ENCODE results near the gene PSMG3. TPM values are rescaled to one million over a fixed set of nuclear protein-coding genes. Genes with fewer than 3 reads are reported as not detected.
"Not testable (repeated sequence)": the region's sequence is repeated elsewhere in the genome, so short reads cannot be mapped to it uniquely, and the experiment has no call there.

PSMG3 gene
- total RNA-seq, 2 experiments from 2014 or later: 33.1 to 33.3 TPM

- Mint-ChIP-seq H3K4me1 (ENCODE audit: low read depth) (peaks cover 32% of the 10 kb centered on the region), H3K27me3 (ENCODE audit: low read depth) (peaks cover 15% of the 10 kb centered on the region), H3K27ac (peak overlapping the region; percentile 80), H3K9me3 (ENCODE audit: insufficient read depth) (no peaks in the 10 kb centered on the region), H3K4me3 (peak overlapping the region; percentile 66), H3K36me3 (ENCODE audit: low read depth) (no peaks in the 10 kb centered on the region)
- no peak for ATAC-seq
- ChIA-PET POLR2A (no interaction called here), CTCF (interaction anchor here (1.0 kb wide), 2 partner anchors 21 to 73 kb away, joined by 3 read pairs; no protein-coding TSS in a partner anchor)
- DNase-seq: no peak
Measured at GRCh38 chr7:1529383-1530116, 40.3 kb downstream of the PSMG3 start.

- Mint-ChIP-seq H3K27ac (no peak overlapping the region), H3K36me3 (ENCODE audit: low read depth) (no peaks in the 10 kb centered on the region), H3K9me3 (ENCODE audit: insufficient read depth) (no peaks in the 10 kb centered on the region), H3K4me1 (ENCODE audit: low read depth) (peaks cover 4% of the 10 kb centered on the region), H3K4me3 (no peak overlapping the region), H3K27me3 (ENCODE audit: low read depth) (peaks cover 15% of the 10 kb centered on the region)
- ChIA-PET POLR2A (interaction anchor here (1.0 kb wide), 1 partner anchor 18 kb away, joined by 5 read pairs; no protein-coding TSS in a partner anchor), CTCF (no interaction called here)
- no peak for DNase-seq
- no peak for ATAC-seq
Measured at GRCh38 chr7:1526271-1526754, 43.5 kb downstream of the PSMG3 start.

GRCh38 chr7:1525409-1525808, 44.4 kb downstream of the PSMG3 start:
- Mint-ChIP-seq H3K4me1 (ENCODE audit: low read depth) (peaks cover 4% of the 10 kb centered on the region), H3K4me3 (no peak overlapping the region), H3K36me3 (ENCODE audit: low read depth) (no peaks in the 10 kb centered on the region), H3K9me3 (ENCODE audit: insufficient read depth) (no peaks in the 10 kb centered on the region), H3K27me3 (ENCODE audit: low read depth) (peaks cover 15% of the 10 kb centered on the region), H3K27ac (no peak overlapping the region)
- ChIA-PET POLR2A (interaction anchor here (1.0 kb wide), 1 partner anchor 18 kb away, joined by 5 read pairs; no protein-coding TSS in a partner anchor), CTCF (no interaction called here)
- no peak for DNase-seq
- no peak for ATAC-seq

- Mint-ChIP-seq H3K4me1 (ENCODE audit: low read depth) (no peaks in the 10 kb centered on the region), H3K27ac (no peak overlapping the region), H3K36me3 (ENCODE audit: low read depth) (no peaks in the 10 kb centered on the region), H3K27me3 (ENCODE audit: low read depth) (peaks cover 15% of the 10 kb centered on the region), H3K4me3 (no peak overlapping the region), H3K9me3 (ENCODE audit: insufficient read depth) (no peaks in the 10 kb centered on the region)
- ATAC-seq (no peak), DNase-seq (no peak)
- CTCF ChIA-PET: no interaction called here
- POLR2A ChIA-PET: no interaction called here
Measured at GRCh38 chr7:1523844-1524243, 46.0 kb downstream of the PSMG3 start.

- ChIA-PET CTCF (no interaction called here), POLR2A (no interaction called here)
- Mint-ChIP-seq H3K27me3 (ENCODE audit: low read depth) (peaks cover 15% of the 10 kb centered on the region), H3K27ac (no peak overlapping the region), H3K4me3 (no peak overlapping the region), H3K36me3 (ENCODE audit: low read depth) (no peaks in the 10 kb centered on the region), H3K9me3 (ENCODE audit: insufficient read depth) (no peaks in the 10 kb centered on the region), H3K4me1 (ENCODE audit: low read depth) (no peaks in the 10 kb centered on the region)
- ATAC-seq (no peak), DNase-seq (no peak)
Measured at GRCh38 chr7:1523208-1523607, 46.6 kb downstream of the PSMG3 start.

- no peak overlapping the region for H3K4me3 Mint-ChIP-seq
- no peaks in the 10 kb centered on the region for H3K4me1 Mint-ChIP-seq (ENCODE audit: low read depth)
- ATAC-seq: no peak
- DNase-seq: no peak
- no peaks in the 10 kb centered on the region for H3K36me3 Mint-ChIP-seq (ENCODE audit: low read depth)
- ChIA-PET CTCF (no interaction called here), POLR2A (no interaction called here)
- H3K27ac Mint-ChIP-seq: no peak overlapping the region
- no peaks in the 10 kb centered on the region for H3K9me3 Mint-ChIP-seq (ENCODE audit: insufficient read depth)
- H3K27me3 Mint-ChIP-seq (ENCODE audit: low read depth): peaks cover 9% of the 10 kb centered on the region
Measured at GRCh38 chr7:1521456-1521855, 48.4 kb downstream of the PSMG3 start.

- Mint-ChIP-seq H3K4me1 (ENCODE audit: low read depth) (no peaks in the 10 kb centered on the region), H3K9me3 (ENCODE audit: insufficient read depth) (no peaks in the 10 kb centered on the region), H3K27me3 (ENCODE audit: low read depth) (peaks cover 4% of the 10 kb centered on the region), H3K36me3 (ENCODE audit: low read depth) (no peaks in the 10 kb centered on the region), H3K27ac (no peak overlapping the region), H3K4me3 (no peak overlapping the region)
- ChIA-PET CTCF (no interaction called here), POLR2A (no interaction called here)
- no peak for DNase-seq
- ATAC-seq: no peak
Measured at GRCh38 chr7:1520539-1521234, 49.1 kb downstream of the PSMG3 start.

GRCh38 chr7:1519322-1519922, 50.4 kb downstream of the PSMG3 start:
- H3K4me1 Mint-ChIP-seq (ENCODE audit: low read depth); ATAC-seq; H3K27me3 Mint-ChIP-seq (ENCODE audit: low read depth); H3K27ac Mint-ChIP-seq; H3K4me3 Mint-ChIP-seq; H3K36me3 Mint-ChIP-seq (ENCODE audit: low read depth); H3K9me3 Mint-ChIP-seq (ENCODE audit: insufficient read depth); CTCF ChIA-PET; DNase-seq: not testable (repeated sequence)
- POLR2A ChIA-PET: interaction anchor here (0.6 kb wide), 1 partner anchor 13 kb away, joined by 3 read pairs; no protein-coding TSS in a partner anchor

Other genes starting within 250 kb of the PSMG3 start
- gene MICALL2, start 110.6 kb downstream of the PSMG3 start, total RNA-seq: 1 to 10 TPM; 1.9 to 2.2 TPM
- 100 to 1,000 TPM; 105 to 112 TPM for gene INTS1, start 65.6 kb downstream of the PSMG3 start, total RNA-seq
- 10 to 100 TPM; 22.6 to 23.9 TPM for gene MAFK, start 39.3 kb downstream of the PSMG3 start, total RNA-seq
- gene TMEM184A, start 13.8 kb downstream of the PSMG3 start, total RNA-seq: not detected
- gene ELFN1, start 100.2 kb upstream of the PSMG3 start, total RNA-seq: not detected

All from activated CD8-positive, alpha-beta T cell treated with anti-CD3 and anti-CD28 coated beads, Interleukin-2, amount 10 ng/mL, durations not matched to agents 7 days and 5 days (primary cell).